ENCODE data around the gene HOOK2. TPM values are rescaled to one million over a fixed set of nuclear protein-coding genes. Genes with fewer than 3 reads are reported as not detected.

Gene HOOK2
- total RNA-seq, 1 donor from 2014 or later, result 92.7 TPM

GRCh38 chr19:12764698-12765097, 10.7 kb downstream of the HOOK2 start:
- no peaks in the 10 kb centered on the region for H3K9me3 Mint-ChIP-seq
- H3K36me3 Mint-ChIP-seq, result peaks cover 32% of the 10 kb centered on the region
- no peak overlapping the region for H3K4me3 Mint-ChIP-seq
- no peak for DNase-seq (ENCODE audit: low spot score in 2 of 2, unreplicated experiment in 2 of 2)
- no peaks in the 10 kb centered on the region for H3K4me1 Mint-ChIP-seq
- no peak overlapping the region for H3K27ac Mint-ChIP-seq
- H3K27me3 Mint-ChIP-seq (ENCODE audit: low read depth), result no peaks in the 10 kb centered on the region
- TF ChIP-seq, protein P1, sequence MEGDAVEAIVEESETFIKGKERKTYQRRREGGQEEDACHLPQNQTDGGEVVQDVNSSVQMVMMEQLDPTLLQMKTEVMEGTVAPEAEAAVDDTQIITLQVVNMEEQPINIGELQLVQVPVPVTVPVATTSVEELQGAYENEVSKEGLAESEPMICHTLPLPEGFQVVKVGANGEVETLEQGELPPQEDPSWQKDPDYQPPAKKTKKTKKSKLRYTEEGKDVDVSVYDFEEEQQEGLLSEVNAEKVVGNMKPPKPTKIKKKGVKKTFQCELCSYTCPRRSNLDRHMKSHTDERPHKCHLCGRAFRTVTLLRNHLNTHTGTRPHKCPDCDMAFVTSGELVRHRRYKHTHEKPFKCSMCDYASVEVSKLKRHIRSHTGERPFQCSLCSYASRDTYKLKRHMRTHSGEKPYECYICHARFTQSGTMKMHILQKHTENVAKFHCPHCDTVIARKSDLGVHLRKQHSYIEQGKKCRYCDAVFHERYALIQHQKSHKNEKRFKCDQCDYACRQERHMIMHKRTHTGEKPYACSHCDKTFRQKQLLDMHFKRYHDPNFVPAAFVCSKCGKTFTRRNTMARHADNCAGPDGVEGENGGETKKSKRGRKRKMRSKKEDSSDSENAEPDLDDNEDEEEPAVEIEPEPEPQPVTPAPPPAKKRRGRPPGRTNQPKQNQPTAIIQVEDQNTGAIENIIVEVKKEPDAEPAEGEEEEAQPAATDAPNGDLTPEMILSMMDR (IDR thresholded peaks at IDR 0.05; ENCODE audit: unreplicated experiment), result no peak

- H3K4me1 Mint-ChIP-seq, result no peaks in the 10 kb centered on the region
- peaks cover 32% of the 10 kb centered on the region for H3K36me3 Mint-ChIP-seq
These were observed 12.3 kb downstream of the HOOK2 start for GRCh38 chr19:12763100-12763499.

GRCh38 chr19:12759686-12760085, 15.7 kb downstream of the HOOK2 start:
- TF ChIP-seq, protein P1 (IDR thresholded peaks at IDR 0.05; ENCODE audit: unreplicated experiment), result no peak
- H3K27ac Mint-ChIP-seq, result no peak overlapping the region
- no peaks in the 10 kb centered on the region for H3K9me3 Mint-ChIP-seq
- H3K4me1 Mint-ChIP-seq, result peaks cover 2% of the 10 kb centered on the region
- peaks cover 10% of the 10 kb centered on the region for H3K27me3 Mint-ChIP-seq (ENCODE audit: low read depth)
- peaks cover 21% of the 10 kb centered on the region for H3K36me3 Mint-ChIP-seq
- DNase-seq (ENCODE audit: low spot score in 2 of 2, unreplicated experiment in 2 of 2), result no peak
- no peak overlapping the region for H3K4me3 Mint-ChIP-seq

More at GRCh38 chr19:12763100-12763499, 12.3 kb downstream of the HOOK2 start:
- TF ChIP-seq, protein P1 (IDR thresholded peaks at IDR 0.05; ENCODE audit: unreplicated experiment), result no peak
- no peak for DNase-seq (ENCODE audit: low spot score in 2 of 2, unreplicated experiment in 2 of 2)
- no peak overlapping the region for H3K4me3 Mint-ChIP-seq
- no peaks in the 10 kb centered on the region for H3K27me3 Mint-ChIP-seq (ENCODE audit: low read depth)
- H3K9me3 Mint-ChIP-seq, result no peaks in the 10 kb centered on the region
- H3K27ac Mint-ChIP-seq, result no peak overlapping the region

DNA sequence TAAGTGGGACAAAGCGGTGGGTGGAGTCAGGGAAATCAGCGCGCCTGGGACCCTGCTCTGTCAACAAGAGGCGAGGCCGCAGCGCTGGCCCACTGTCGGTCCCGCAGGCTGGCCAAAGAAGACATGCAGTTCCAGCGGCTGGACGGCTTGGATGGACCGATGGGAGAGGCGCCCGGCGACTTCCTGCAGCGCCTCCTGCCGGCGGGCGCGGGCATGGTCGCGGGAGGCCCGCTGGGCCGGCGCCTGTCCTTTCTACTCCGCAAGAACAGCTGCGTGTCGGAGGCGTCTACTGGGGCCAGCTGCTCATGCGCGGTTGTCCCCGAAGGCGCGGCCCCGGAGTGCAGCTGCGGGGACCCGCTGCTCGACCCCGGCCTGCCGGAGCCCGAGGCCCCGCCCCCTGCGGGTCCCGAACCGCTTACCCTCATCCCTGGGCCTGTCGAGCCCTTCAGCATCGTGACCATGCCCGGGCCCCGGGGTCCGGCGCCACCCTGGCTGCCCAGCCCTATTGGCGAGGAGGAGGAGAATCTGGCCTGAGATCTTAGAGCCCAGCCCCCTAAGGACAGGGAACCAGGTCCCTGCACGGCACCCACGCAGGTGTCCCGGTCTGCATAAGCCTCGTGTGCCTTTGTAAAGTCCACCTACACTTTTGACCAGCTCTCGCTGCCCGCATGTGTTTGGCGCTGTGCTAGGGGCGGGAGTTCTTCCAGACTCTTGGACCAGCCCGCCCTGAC, 17.6 kb downstream of the HOOK2 start:
- H3K4me3 Mint-ChIP-seq, result peak overlapping the region; percentile 66
- TF ChIP-seq, protein P1 (IDR thresholded peaks at IDR 0.05; ENCODE audit: unreplicated experiment), result peak; percentile 95
- peaks cover 2% of the 10 kb centered on the region for H3K4me1 Mint-ChIP-seq
- H3K27ac Mint-ChIP-seq, result no peak overlapping the region
- H3K9me3 Mint-ChIP-seq, result no peaks in the 10 kb centered on the region
- peaks cover 21% of the 10 kb centered on the region for H3K27me3 Mint-ChIP-seq (ENCODE audit: low read depth)
- DNase-seq (ENCODE audit: low spot score in 2 of 2, unreplicated experiment in 2 of 2), result peak; percentile 58 to 85
- peaks cover 10% of the 10 kb centered on the region for H3K36me3 Mint-ChIP-seq

DNA sequence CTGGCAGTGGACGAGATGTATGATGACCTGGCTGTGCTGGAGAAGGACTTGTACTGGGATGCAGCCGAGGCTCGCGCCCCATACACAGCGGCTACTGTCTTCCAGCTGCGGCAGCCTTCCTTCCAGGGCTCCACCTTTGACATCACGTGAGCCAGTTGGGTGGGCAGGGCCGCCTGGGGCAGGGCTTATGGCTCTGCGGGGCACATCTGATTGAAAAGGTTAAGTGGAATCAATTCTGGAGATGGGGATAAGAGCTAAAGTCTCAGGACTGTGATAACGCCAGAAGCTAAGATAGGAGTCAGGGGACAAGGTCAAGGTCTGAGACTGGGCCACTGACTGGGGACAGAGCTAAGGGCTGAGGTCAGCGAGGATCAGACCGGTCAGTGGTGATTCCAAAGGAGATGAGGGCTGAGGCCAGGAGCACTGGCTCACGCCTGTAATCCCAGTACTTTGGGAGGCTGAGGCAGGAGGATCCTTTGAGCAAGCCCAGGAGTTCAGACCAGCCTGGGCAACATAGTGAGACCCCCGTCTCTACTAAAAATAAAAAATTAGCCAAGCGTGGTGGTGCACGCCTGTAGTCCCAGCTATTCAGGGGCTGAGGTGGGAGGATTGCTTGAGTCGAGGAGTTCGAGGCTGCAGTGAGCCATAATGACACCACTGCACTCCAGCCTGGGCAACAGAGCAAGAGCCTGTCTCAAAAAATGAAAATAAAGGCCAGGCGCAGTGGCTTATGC, 19.0 kb downstream of the HOOK2 start:
- TF ChIP-seq, protein P1 (IDR thresholded peaks at IDR 0.05; ENCODE audit: unreplicated experiment), result no peak
- H3K27ac Mint-ChIP-seq, result no peak overlapping the region
- H3K27me3 Mint-ChIP-seq (ENCODE audit: low read depth), result peaks cover 34% of the 10 kb centered on the region
- H3K9me3 Mint-ChIP-seq, result no peaks in the 10 kb centered on the region
- no peak for DNase-seq (ENCODE audit: low spot score in 2 of 2, unreplicated experiment in 2 of 2)
- H3K36me3 Mint-ChIP-seq, result peaks cover 3% of the 10 kb centered on the region
- peak overlapping the region; percentile 26 for H3K4me3 Mint-ChIP-seq
- H3K4me1 Mint-ChIP-seq, result peaks cover 2% of the 10 kb centered on the region
